Measurements from ENCODE around the gene EPN2.

The EPN2 gene

GRCh38 chr17:19381741-19382444 is 144.7 kb downstream of the EPN2 start:
- DNase-seq (ENCODE audit: low read depth): no peak

GRCh38 chr17:19382531-19383444 is 145.6 kb downstream of the EPN2 start:
- no peak for DNase-seq (ENCODE audit: low read depth)

GRCh38 chr17:19383681-19384470 is 146.7 kb downstream of the EPN2 start:
- DNase-seq (ENCODE audit: low read depth): no peak

GRCh38 chr17:19384723-19385391 is 147.7 kb downstream of the EPN2 start:
- no peak for DNase-seq (ENCODE audit: low read depth)

DNA sequence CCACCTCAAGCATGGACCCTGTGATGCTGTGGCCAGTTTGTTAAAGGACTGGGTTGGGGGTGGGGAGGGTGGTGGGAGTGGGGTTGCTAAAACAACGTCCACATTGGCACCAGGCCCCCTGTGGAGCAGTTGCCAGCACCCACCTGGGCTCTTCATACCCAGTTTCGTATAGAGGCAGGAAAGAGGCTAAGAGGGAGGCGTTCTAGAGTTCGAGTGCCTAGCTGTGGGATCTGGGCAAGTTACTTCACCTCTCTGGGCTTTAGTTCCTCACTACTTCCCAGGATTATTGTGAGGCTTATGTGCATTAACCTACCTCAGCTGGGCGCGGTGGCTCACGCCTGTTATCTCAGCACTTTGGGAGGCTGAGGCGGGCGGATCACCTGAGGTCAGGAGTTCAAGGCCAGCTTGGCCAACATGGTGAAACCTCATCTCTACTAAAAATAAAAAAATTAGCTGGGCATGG is 148.4 kb downstream of the EPN2 start:
- no peak for DNase-seq (ENCODE audit: low read depth)

Measured in activated T-helper 1 cell treated with Interleukin-2 at 50 U/mL for 16 hours (primary cell).